Nephron progenitor cell (in vitro differentiated cells): ENCODE data around the gene ZNF394.

Source experiments
- DNase-seq: peaks from one replicate; pipeline ENCODE4 v3.0.0; 2021
- H3K27ac Mint-ChIP-seq: 2 replicates; pipeline ENCODE4 v1.8.0; 2021; ENCODE audit warnings: mild to moderate bottlenecking, moderate library complexity, mixed read lengths
- H3K27me3 Mint-ChIP-seq: 2 replicates; pipeline ENCODE4 v1.8.0; 2021; ENCODE audit warnings: mild to moderate bottlenecking, low read depth, mixed read lengths; ENCODE audit not compliant: poor library complexity
- H3K36me3 Mint-ChIP-seq: 2 replicates; pipeline ENCODE4 v1.8.0; 2021; ENCODE audit warnings: low read depth, mixed read lengths
- H3K4me1 Mint-ChIP-seq: 2 replicates; pipeline ENCODE4 v1.8.0; 2021; ENCODE audit warnings: mixed read lengths
- H3K4me3 Mint-ChIP-seq: 2 replicates; pipeline ENCODE4 v1.8.0; 2021; ENCODE audit warnings: mild to moderate bottlenecking, moderate library complexity, mixed read lengths
- H3K9me3 Mint-ChIP-seq: 2 replicates; pipeline ENCODE4 v1.8.0; 2021; ENCODE audit warnings: mild to moderate bottlenecking, moderate library complexity, mixed read lengths
- CTCF ChIP-seq: fragments of 200-600 bp; sonication (generic); IDR thresholded peaks from 2 replicates; pipeline ENCODE4 v1.5.0; 2021; ENCODE audit warnings: antibody characterized with exemption

ZNF394 gene

DNA sequence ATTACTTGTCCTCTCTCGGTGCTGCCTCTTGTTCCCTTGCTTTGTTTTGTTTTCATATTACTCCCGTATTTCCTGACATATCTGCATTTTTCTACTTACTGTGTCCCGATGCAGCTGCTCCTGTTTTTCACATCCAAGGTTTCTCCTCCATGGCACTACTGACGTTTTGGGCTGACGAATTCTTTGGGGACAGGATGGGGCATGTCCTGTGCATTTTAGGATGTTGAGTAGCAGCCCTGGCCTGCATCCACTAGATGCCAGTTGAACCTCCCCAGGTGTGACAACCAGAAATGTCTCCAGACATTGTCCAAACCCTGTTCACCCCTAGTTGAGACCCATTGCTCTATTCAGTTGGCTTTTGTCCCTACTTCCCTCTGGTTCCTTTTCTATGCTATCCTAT lies 15.0 kb downstream of the ZNF394 start:
- Mint-ChIP-seq H3K27ac (no peak overlapping the region), H3K9me3 (peaks cover 5% of the 10 kb centered on the region), H3K4me3 (no peak overlapping the region)

DNA sequence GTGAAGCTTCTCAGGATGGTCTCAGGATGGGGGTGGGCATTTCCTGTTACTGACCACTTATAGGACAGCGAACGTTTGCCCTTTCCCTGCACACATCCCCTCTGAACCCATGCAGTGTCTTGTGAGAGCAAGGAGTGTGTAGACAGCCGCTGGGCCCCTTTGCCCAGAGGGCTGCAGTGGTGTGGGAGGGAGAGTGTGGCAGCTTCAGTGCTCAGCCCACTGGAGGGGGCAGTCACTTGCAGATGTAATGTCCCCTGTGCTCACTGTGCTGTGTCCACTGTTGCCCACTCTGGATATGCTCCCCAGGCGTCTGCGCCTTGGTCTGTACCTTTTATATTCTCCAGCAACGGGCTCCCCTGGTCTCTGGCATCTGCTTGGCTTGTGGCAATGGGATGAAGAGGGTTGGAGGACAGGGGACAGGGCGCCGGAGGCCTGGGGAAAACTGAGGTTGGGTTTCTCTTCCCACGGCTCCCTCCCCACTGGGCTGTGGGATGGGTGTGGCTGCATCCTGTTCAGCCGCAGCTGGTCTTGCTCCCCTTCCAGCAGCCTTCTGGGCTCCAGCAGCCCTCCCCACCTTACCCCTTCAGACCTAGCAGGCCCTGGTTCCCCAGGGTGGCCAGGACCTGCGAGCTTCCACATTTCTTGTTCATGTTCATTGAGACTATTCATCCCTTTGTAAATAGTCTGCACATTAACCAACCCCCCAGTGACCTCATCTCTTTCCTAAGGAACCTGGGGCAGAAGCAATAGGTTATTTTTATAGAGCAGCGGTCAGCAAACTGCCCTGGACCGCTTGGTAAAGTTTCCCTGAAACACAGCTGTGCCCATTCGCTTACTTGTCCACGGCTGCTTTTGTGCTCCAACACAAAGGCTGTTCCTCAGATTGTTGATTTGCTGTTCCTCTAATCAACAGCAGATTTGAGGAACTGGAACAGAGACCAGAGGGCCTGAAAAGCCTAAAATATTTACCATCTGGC lies 21.3 kb downstream of the ZNF394 start:
- DNase-seq: no peak
- H3K27ac Mint-ChIP-seq: no peak overlapping the region
- H3K9me3 Mint-ChIP-seq: no peaks in the 10 kb centered on the region
- peaks cover 37% of the 10 kb centered on the region for H3K36me3 Mint-ChIP-seq
- H3K27me3 Mint-ChIP-seq: no peaks in the 10 kb centered on the region
- H3K4me1 Mint-ChIP-seq: peaks cover 3% of the 10 kb centered on the region
- H3K4me3 Mint-ChIP-seq: no peak overlapping the region
- TF ChIP-seq CTCF: no peak

More for the DNA sequence above, 15.0 kb downstream of the ZNF394 start:
- Mint-ChIP-seq H3K27me3 (no peaks in the 10 kb centered on the region), H3K36me3 (peaks cover 60% of the 10 kb centered on the region), H3K4me1 (no peaks in the 10 kb centered on the region)
- no peak for TF ChIP-seq CTCF
- no peak for DNase-seq

DNA sequence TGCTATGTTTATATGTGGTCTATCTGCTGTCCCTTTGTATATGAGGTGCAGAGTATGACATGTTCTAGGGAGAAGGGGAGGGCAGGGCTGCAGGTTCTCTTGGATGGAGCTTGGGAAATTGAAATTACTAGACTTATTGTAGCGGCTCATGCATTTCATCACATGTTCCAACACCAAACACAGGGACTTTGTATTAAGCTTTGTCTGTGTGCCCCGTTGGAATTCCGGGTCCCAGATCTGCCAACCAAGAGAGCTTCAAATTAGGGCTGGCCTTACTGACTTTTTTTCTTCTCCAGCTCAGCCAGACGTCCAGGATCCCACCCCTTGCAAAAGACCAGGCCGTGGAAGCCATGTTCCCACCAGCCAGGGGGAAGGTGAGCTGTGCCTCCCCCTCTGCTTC lies 24.0 kb downstream of the ZNF394 start:
- H3K4me3 Mint-ChIP-seq: no peak overlapping the region
- peaks cover 5% of the 10 kb centered on the region for H3K27me3 Mint-ChIP-seq
- no peaks in the 10 kb centered on the region for H3K9me3 Mint-ChIP-seq
- H3K27ac Mint-ChIP-seq: no peak overlapping the region
- no peak for TF ChIP-seq CTCF
- no peak for DNase-seq
- peaks cover 18% of the 10 kb centered on the region for H3K4me1 Mint-ChIP-seq
- H3K36me3 Mint-ChIP-seq: peaks cover 31% of the 10 kb centered on the region

- Mint-ChIP-seq H3K36me3 (peaks cover 14% of the 10 kb centered on the region), H3K27ac (peak overlapping the region; percentile 95), H3K4me1 (peaks cover 18% of the 10 kb centered on the region), H3K27me3 (peaks cover 33% of the 10 kb centered on the region), H3K9me3 (peaks cover 3% of the 10 kb centered on the region), H3K4me3 (peak overlapping the region; percentile 96)
- TF ChIP-seq CTCF: no peak
- no peak for DNase-seq
Measured at GRCh38 chr7:99473315-99473596, 26.8 kb downstream of the ZNF394 start.

GRCh38 chr7:99472561-99473314 lies 27.3 kb downstream of the ZNF394 start, which contains the start of gene ZNF789:
Gene ZNF789 (plus strand): TSS chr7:99472890. CDS start chr7:99476457, 3,567 bp downstream.
- Mint-ChIP-seq H3K4me3 (peak within 1 kb of the TSS; percentile 96), H3K4me1 (peaks cover 18% of the 10 kb centered on the region), H3K27ac (peak within 1 kb of the TSS; percentile 95), H3K27me3 (peaks cover 38% of the 10 kb centered on the region), H3K36me3 (peaks cover 14% of the 10 kb centered on the region), H3K9me3 (peaks cover 3% of the 10 kb centered on the region)
- peak; percentile 97 for DNase-seq
- no peak for TF ChIP-seq CTCF
